D721Med (cell line): ENCODE results near the gene AKAP17A.

Experiments
- DNase-seq: peaks from one replicate; pipeline ENCODE4 v3.0.0; 2011; ENCODE audit warnings: low spot score; ENCODE audit not compliant: insufficient read length
- FAIRE-seq: peaks from 2 replicates; lab custom pipeline; 2011; peaks lifted over from hg19 to GRCh38; lab: Jason Lieb, UNC
- TF ChIP-seq, protein P1 (sequence below): IDR thresholded peaks from 2 replicates; pipeline ENCODE4 v1.5.1; 2012; ENCODE audit warnings: mild to moderate bottlenecking, control low read depth; ENCODE audit not compliant: insufficient read depth; ENCODE audit errors: missing control alignments

Gene AKAP17A

GRCh38 chrX:1577845-1578244, 13.6 kb upstream of the AKAP17A start:
- FAIRE-seq, result no peak
- DNase-seq, result no peak
- TF ChIP-seq, protein P1, sequence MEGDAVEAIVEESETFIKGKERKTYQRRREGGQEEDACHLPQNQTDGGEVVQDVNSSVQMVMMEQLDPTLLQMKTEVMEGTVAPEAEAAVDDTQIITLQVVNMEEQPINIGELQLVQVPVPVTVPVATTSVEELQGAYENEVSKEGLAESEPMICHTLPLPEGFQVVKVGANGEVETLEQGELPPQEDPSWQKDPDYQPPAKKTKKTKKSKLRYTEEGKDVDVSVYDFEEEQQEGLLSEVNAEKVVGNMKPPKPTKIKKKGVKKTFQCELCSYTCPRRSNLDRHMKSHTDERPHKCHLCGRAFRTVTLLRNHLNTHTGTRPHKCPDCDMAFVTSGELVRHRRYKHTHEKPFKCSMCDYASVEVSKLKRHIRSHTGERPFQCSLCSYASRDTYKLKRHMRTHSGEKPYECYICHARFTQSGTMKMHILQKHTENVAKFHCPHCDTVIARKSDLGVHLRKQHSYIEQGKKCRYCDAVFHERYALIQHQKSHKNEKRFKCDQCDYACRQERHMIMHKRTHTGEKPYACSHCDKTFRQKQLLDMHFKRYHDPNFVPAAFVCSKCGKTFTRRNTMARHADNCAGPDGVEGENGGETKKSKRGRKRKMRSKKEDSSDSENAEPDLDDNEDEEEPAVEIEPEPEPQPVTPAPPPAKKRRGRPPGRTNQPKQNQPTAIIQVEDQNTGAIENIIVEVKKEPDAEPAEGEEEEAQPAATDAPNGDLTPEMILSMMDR, result no peak

GRCh38 chrX:1578511-1579173, 12.8 kb upstream of the AKAP17A start:
- TF ChIP-seq, protein P1, result no peak
- no peak for FAIRE-seq
- DNase-seq, result no peak

DNA sequence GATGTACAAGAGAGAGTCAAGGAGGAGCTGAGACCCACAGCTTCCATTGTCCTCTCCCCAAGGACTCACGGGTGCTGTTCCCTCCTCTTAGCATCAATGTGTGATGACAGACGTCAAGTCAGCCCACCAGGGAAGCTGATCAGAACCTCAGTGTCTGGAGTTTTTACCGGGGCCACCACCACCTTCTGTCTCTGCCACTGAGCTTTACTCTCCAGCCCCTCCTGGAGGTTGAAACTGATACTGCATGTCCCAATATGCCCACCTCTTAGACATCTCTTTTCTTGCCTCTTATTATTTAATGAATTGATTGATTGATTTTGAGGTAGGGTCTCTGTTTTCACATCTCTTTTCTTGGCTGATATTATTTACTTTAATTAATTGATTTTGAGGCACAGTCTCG, 10.3 kb upstream of the AKAP17A start:
- no peak for FAIRE-seq
- no peak for DNase-seq
- TF ChIP-seq, protein P1, result peak; percentile 65

DNA sequence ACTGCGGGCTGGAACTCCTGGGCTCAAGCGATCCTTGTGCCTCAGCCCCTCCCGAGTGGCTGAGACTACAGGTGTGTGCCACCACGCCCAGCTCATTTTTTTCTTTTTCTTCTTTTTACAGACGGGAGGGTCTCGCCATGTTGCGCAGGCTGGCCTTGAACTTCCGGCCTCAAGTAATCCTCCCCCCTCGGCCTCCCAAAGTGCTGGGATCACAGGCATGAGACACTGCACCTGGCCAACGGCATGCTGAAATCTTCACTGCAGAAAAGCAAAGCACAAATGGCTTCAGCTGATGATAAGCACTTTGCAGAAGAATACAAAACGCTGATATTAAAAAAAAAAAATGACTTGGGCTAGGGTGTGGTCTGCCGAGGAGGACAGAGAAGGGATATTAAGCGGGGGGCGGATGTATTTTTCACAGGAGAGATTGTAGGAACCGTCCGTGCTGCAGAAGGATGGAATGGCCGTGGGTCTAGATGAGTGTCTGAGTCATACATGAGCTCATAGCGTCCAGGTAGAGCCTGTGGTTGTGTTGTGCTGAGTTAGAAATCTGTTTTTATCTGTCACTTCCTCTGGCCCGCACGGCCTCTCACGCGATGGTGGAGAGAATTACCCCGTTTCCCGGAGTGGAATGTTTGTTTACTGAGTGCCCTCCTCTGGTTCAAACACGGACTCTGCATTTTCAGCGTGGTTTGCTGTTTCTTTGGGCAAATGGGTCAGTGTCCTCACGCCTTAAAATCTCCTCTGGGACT, 8.5 kb upstream of the AKAP17A start:
- FAIRE-seq (no peak), DNase-seq (no peak)
- TF ChIP-seq, protein P1, result no peak

DNA sequence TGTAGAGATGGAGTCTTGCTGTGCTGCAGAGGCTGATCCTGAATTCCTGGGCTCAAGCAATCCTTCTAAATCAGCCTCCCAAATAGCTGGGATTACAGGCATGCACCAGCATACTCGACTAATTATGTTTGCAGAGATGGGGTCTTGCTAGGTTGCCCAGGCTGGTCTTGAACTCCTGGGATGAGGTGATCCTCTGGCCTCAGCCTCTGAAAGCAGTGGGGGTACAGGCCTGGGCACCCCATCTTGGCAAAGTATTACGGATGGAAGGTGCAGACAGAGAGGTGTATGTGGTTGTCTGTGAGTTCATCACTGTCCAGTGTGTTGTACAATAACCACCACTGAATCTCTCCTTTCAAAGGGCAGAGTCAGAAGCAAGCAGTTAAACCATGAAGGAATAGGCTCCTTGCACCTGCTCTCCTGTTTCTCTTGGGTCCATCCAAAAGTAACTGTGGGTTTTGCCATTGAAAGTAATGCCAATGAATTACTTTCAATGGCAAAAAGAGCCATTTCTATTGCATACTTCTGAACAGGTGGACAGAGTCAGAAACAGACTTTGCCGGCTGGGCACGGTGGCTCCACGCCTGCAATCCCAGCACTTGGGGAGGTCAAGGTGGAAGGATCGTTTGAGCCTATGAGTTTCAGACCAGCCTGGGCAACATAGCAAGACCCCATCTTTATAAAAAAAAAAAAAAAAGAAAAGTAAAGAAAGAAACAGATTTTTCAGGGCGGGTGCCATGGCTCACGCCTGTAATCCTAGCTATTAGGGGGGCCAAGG, 7.0 kb upstream of the AKAP17A start:
- TF ChIP-seq, protein P1, result no peak
- DNase-seq, result no peak
- no peak for FAIRE-seq

DNA sequence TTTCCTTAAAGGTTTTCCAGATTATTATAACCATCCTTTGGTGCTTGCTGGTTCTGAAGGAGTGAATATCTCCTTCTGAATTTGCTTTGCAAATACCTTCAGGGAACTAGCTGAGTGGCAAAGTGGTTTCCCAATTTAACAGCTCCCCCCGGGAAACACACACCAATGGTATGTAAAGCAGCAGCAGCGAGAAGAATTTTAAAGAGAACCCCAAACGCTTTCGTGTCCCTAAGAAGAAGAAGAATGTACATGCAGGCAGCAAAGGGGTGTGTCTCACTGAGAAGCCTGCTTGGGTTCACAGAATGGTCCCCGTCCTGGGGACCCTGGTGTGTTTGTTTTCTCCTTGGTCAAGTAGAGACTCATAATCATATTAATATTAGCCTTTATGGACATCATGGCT, 4.2 kb upstream of the AKAP17A start:
- no peak for DNase-seq
- FAIRE-seq, result no peak
- TF ChIP-seq, protein P1, result no peak
